ENCODE data around the gene GALNT2. TPM values are rescaled to one million over a fixed set of nuclear protein-coding genes. Genes with fewer than 3 reads are reported as not detected.

GALNT2 gene
- polyA plus RNA-seq, 1 of the 3 experiments (the other 2 are of a cell fraction), result 118 TPM

DNA sequence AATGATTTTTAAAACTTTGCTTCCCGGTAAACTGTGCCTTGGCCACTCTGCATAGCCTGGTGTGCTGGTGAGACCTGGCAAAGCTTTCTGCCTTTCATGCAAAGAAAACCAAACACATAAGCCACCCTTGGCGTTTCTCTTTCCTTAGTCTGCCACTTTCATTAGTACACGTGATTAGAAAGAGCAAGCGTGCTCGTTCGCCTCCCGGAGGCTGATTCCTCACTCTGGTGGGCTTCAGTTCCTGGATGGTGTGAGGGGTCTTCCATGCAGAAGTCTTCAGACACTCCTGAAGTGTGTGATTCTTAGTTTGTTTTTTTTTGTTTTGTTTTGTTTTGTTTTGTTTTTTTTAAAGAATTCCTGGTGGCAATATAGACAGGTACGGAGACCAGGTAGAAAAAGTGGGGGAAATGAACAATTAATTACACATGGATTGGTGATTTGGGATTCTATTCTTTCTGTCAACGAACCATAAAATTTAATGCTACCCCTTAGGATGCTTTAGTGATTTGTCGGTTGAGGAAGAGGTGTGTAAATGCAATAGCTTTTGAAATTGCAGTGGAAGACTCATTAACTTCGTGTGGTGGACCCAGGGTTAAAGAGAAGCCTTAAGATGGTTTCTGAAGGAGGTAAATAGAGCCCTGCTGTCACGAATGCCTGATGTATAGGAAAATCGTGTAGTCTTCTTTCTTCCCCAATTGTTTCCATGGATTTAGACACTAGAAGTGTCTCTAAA is 2.1 kb downstream of the GALNT2 start:
- CTCF ChIA-PET, result interaction anchor here (0.7 to 2.7 kb wide), 3 partner anchors 35 to 408 kb away, joined by 3 to 10 read pairs (median 5); no protein-coding TSS in a partner anchor
- peaks cover 33 to 37% of the 10 kb centered on the region in 2 experiments for H3K4me1 ChIP-seq (ENCODE audit: control insufficient read depth in 1 of 2, insufficient read depth in 2 of 2, low read depth in 1 of 2, low read length in 1 of 2)
- no peaks in the 10 kb centered on the region for H3K36me3 ChIP-seq (replicated peaks in 1 of 2; ENCODE audit: control insufficient read depth in 1 of 2, insufficient read depth in 2 of 2, low read length in 1 of 2)
- TF ChIP-seq RAD21 (IDR thresholded peaks at IDR 0.05; ENCODE audit: low read length) (peak; percentile 26), MXI1 (IDR thresholded peaks at IDR 0.05; ENCODE audit: low read depth, low read length) (peak; percentile 3; the same call in 1 of the 2 replicates), TCF12 (IDR thresholded peaks at IDR 0.05) (no peak)
- no peaks in the 10 kb centered on the region for H3K9me3 ChIP-seq
- POLR2A ChIA-PET, result no interaction called here
- peaks cover 23% of the 10 kb centered on the region for H3F3A ChIP-seq (replicated peaks; ENCODE audit: insufficient read depth)
- H2AFZ ChIP-seq (ENCODE audit: low read depth), result no peak overlapping the region
- no peaks in the 10 kb centered on the region for H3K9me2 ChIP-seq
- peak overlapping the region; percentile 97 to 98 for H3K4me3 ChIP-seq (ENCODE audit: low read depth in 2 of 2, low read length in 1 of 2)
- WGBS (ENCODE audit: low lambda C conversion rate), result 62% methylated on average over 13 of the region's 13 CpGs
- H3K27me3 ChIP-seq (ENCODE audit: insufficient read depth), result no peaks in the 10 kb centered on the region
- H3K4me2 ChIP-seq, result peak overlapping the region; percentile 91
- no peak overlapping the region for H3K27ac ChIP-seq (ENCODE audit: low read depth in 2 of 2, low read length in 1 of 2)
- peaks cover 66% of the 10 kb centered on the region for H3K79me2 ChIP-seq (ENCODE audit: insufficient read depth)
- peaks cover 61% of the 10 kb centered on the region for H4K20me1 ChIP-seq (ENCODE audit: insufficient read depth)
- peak overlapping the region; percentile 90; the same call in 1 of the 2 replicates for H3K9ac ChIP-seq
- DNase-seq, result peak; percentile 27

DNA sequence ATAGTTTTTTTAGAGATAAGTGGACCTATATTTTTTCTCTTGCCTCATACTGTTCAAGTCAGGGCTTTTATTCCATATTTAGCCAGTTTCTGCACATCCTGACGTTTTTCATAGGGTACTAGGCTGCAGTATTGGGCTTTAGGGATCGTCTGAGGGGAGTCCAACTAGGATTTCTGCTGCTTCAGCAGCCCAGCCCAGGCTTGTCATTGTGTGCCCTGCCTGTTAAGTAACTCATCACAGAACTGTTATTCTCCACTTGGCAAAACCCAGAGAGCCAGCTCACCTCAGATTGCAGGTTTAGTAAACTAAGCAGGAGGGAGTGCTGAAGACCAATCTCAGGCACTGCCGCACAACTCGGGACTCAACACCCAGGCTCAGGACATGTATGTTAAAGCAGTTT is 2.8 kb downstream of the GALNT2 start:
- Histone ChIP-seq H3K4me3 (ENCODE audit: low read depth in 2 of 2, low read length in 1 of 2) (no peak overlapping the region; a peak in 1 of 4 replicates), H3K9ac (no peak overlapping the region), H3K9me3 (no peaks in the 10 kb centered on the region), H3K27me3 (ENCODE audit: insufficient read depth) (no peaks in the 10 kb centered on the region), H3K4me1 (ENCODE audit: control insufficient read depth in 1 of 2, insufficient read depth in 2 of 2, low read depth in 1 of 2, low read length in 1 of 2) (peaks cover 39 to 41% of the 10 kb centered on the region in 2 experiments), H3F3A (replicated peaks; ENCODE audit: insufficient read depth) (peaks cover 23% of the 10 kb centered on the region), H3K36me3 (replicated peaks in 1 of 2; ENCODE audit: control insufficient read depth in 1 of 2, insufficient read depth in 2 of 2, low read length in 1 of 2) (no peaks in the 10 kb centered on the region), H2AFZ (ENCODE audit: low read depth) (no peak overlapping the region), H3K79me2 (ENCODE audit: insufficient read depth) (peaks cover 73% of the 10 kb centered on the region), H3K4me2 (peak overlapping the region; percentile 91), H4K20me1 (ENCODE audit: insufficient read depth) (peaks cover 67% of the 10 kb centered on the region), H3K9me2 (no peaks in the 10 kb centered on the region), H3K27ac (ENCODE audit: low read depth in 2 of 2, low read length in 1 of 2) (no peak overlapping the region)
- POLR2A ChIA-PET, result no interaction called here
- no peak for DNase-seq
- 94% methylated on average over 4 of the region's 4 CpGs for WGBS (ENCODE audit: low lambda C conversion rate)
- CTCF ChIA-PET, result interaction anchor here (0.7 to 2.7 kb wide), 4 partner anchors 34 to 409 kb away, joined by 3 to 10 read pairs (median 4); no protein-coding TSS in a partner anchor
- TF ChIP-seq RAD21 (IDR thresholded peaks at IDR 0.05; ENCODE audit: low read length) (no peak), FOSL2 (IDR thresholded peaks at IDR 0.05; ENCODE audit: borderline replicate concordance, low read depth) (no peak), JUND (IDR thresholded peaks at IDR 0.05) (no peak), EP300 (IDR thresholded peaks at IDR 0.05; ENCODE audit: borderline replicate concordance in 1 of 2, low read depth in 1 of 2, low read length in 1 of 2) (no peak), MEF2A (IDR thresholded peaks at IDR 0.05; ENCODE audit: borderline replicate concordance, low read depth) (no peak)
- TF ChIP-seq, protein P1, sequence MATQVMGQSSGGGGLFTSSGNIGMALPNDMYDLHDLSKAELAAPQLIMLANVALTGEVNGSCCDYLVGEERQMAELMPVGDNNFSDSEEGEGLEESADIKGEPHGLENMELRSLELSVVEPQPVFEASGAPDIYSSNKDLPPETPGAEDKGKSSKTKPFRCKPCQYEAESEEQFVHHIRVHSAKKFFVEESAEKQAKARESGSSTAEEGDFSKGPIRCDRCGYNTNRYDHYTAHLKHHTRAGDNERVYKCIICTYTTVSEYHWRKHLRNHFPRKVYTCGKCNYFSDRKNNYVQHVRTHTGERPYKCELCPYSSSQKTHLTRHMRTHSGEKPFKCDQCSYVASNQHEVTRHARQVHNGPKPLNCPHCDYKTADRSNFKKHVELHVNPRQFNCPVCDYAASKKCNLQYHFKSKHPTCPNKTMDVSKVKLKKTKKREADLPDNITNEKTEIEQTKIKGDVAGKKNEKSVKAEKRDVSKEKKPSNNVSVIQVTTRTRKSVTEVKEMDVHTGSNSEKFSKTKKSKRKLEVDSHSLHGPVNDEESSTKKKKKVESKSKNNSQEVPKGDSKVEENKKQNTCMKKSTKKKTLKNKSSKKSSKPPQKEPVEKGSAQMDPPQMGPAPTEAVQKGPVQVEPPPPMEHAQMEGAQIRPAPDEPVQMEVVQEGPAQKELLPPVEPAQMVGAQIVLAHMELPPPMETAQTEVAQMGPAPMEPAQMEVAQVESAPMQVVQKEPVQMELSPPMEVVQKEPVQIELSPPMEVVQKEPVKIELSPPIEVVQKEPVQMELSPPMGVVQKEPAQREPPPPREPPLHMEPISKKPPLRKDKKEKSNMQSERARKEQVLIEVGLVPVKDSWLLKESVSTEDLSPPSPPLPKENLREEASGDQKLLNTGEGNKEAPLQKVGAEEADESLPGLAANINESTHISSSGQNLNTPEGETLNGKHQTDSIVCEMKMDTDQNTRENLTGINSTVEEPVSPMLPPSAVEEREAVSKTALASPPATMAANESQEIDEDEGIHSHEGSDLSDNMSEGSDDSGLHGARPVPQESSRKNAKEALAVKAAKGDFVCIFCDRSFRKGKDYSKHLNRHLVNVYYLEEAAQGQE (IDR thresholded peaks at IDR 0.05; ENCODE audit: low read depth, low read length), result no peak
- TF ChIP-seq, protein P2, sequence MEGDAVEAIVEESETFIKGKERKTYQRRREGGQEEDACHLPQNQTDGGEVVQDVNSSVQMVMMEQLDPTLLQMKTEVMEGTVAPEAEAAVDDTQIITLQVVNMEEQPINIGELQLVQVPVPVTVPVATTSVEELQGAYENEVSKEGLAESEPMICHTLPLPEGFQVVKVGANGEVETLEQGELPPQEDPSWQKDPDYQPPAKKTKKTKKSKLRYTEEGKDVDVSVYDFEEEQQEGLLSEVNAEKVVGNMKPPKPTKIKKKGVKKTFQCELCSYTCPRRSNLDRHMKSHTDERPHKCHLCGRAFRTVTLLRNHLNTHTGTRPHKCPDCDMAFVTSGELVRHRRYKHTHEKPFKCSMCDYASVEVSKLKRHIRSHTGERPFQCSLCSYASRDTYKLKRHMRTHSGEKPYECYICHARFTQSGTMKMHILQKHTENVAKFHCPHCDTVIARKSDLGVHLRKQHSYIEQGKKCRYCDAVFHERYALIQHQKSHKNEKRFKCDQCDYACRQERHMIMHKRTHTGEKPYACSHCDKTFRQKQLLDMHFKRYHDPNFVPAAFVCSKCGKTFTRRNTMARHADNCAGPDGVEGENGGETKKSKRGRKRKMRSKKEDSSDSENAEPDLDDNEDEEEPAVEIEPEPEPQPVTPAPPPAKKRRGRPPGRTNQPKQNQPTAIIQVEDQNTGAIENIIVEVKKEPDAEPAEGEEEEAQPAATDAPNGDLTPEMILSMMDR (IDR thresholded peaks at IDR 0.05), result no peak
- TF ChIP-seq, protein P3, sequence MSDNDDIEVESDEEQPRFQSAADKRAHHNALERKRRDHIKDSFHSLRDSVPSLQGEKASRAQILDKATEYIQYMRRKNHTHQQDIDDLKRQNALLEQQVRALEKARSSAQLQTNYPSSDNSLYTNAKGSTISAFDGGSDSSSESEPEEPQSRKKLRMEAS (IDR thresholded peaks at IDR 0.05; ENCODE audit: low read depth), result no peak
